HG03469 (cell line): ENCODE measurements around the gene IMPDH1.

Source experiments
- ATAC-seq: cut with Tn5 transposase; IDR thresholded peaks from one replicate; pipeline ENCODE4 v1.9.1; 2021; ENCODE audit warnings: mild to moderate bottlenecking, moderate library complexity, moderate number of reproducible peaks; ENCODE audit not compliant: unreplicated experiment

Gene IMPDH1

GRCh38 chr7:128389618-128390329 lies 20.0 kb downstream of the IMPDH1 start:
- ATAC-seq, result no peak

GRCh38 chr7:128389085-128389617 lies 20.6 kb downstream of the IMPDH1 start:
- ATAC-seq, result no peak

DNA sequence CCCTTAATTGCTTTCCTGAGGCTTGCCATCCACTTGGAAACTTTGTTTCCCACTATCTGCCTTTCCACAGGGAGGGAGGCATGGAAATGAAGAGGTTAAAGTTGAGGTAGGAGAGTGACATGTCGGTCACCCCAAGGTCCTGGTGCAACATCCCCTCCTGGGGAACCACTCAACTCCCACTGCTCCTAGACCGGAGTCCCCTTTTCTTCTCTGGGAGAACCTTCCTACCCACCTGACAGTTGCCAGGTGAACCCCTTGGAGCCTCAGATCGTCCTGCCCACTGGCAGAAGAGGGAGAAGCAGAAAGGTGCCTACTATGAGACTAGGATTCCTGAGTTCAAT lies 21.7 kb downstream of the IMPDH1 start:
- no peak for ATAC-seq

DNA sequence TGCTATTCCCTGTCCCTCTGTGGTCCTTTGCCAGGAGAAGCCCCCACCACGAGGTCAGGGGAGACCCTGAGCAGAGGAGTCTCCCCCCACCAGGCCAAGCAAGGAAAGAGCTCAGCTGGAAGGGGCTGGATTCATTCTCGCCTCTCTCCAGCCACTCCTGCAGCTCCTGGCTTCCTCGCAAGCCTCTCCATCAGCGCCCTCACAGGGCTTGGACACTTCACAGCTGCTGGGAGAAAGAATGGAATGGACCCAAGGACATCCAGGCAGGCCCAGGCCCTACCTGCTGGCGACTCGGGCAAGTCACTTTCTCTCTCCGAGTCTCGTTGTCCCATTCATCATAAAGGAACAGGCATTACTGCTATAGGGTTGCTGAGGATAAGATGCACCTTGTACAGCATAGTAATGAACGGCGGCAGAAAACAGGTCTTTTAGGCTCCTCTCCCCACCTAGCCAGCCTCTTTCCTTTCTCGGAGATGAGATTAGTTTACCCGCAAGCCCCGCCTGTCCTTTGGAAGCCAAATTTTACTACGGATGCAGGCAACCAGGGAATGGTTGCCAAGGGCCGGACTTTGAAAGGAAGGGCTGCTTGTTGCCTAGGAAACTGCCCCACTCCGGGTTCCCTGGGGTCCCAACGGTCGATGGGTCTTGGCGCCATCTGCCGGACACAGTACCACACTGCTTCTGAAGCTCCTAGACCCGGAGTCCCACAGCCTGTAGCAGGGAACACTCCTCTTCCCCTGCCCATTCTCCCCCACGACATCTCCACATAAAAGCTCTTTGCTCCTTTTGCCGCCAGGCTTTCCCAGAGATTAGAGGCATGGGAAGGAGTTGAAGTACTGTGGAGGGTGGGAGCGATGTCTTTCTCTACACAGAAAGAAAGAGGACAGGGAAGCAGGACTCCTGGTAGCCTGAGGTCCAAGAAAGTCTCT lies 22.3 kb downstream of the IMPDH1 start:
- peak; percentile 55 for ATAC-seq

GRCh38 chr7:128385988-128386925 lies 23.5 kb downstream of the IMPDH1 start:
- no peak for ATAC-seq

GRCh38 chr7:128384726-128385125 lies 25.1 kb downstream of the IMPDH1 start:
- no peak for ATAC-seq

DNA sequence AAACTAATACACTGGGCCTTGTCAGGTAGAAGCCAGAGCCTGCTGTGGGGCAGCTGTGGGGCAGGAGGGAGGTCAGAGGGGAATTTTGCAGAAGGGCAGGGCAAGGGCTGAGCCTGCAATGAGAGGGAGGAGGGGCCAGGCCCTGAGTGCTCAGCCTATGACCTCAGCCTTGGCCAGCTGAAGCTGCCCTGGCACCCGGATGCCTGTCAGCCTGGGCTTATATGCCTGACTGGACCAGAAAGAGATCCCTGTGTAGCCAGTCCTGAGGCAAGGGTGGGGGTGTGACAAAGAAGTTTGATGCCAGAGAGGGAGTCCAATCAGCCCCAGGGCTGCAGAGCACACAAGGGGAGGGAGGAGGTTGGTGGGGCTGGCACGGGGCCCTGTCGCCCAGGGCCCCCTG lies 26.0 kb downstream of the IMPDH1 start:
- ATAC-seq, result no peak

DNA sequence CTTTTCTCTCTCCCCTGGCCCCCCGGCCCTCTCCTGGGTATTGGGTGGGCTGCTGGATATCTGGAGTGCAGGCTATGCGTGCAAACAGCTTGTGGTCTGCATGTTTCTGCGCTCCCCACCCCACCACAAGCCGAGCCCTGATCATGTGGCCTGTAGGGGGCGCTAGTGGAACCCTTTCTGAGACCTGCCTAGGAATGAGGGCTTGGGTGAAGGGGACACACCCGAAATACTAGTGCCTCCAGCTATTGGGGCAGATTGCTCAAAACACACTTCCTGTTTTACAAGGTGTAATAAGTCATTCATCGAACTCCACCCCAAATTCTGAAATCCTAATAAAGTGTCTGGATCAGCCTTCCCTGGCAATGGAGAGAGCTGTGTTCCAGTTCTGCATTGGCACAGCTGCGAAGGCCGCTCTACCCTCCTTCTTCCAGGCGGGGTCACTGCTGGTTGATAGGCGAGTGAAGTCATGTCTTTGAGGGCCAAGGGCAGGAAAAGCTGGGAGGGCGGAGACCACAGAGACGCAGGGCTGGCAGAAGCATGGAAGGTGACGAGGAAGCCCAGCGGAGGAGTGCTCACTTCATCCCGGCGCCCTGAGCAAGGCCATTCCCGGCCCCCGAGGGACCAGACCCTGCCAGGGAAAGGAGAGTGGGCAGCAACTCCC lies 28.5 kb downstream of the IMPDH1 start:
- no peak for ATAC-seq

GRCh38 chr7:128380483-128381106 lies 29.2 kb downstream of the IMPDH1 start:
- ATAC-seq, result no peak

GRCh38 chr7:128379900-128380479 lies 29.8 kb downstream of the IMPDH1 start:
- ATAC-seq, result no peak

GRCh38 chr7:128378637-128379036 lies 31.1 kb downstream of the IMPDH1 start:
- ATAC-seq, result no peak

DNA sequence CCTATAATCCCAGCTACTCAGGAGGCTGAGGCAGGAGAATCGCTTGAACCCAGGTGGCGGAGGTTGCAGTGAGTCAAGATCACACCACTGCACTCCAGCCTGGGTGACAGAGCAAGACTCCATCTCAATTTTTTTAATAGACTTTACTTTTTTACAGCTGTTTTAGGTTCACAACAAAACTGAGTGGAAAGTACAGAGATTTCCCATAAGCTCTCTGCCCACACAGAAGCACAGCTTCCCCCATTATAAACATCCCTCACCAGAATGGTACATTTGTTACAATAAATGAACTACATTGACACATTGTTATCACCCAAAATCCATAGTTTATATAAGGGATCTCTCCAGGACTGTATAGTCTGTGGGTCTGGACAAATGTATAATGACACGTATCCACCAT lies 33.7 kb downstream of the IMPDH1 start:
- no peak for ATAC-seq

- no peak for ATAC-seq
Measured at GRCh38 chr7:128374041-128374440, 35.7 kb downstream of the IMPDH1 start.

DNA sequence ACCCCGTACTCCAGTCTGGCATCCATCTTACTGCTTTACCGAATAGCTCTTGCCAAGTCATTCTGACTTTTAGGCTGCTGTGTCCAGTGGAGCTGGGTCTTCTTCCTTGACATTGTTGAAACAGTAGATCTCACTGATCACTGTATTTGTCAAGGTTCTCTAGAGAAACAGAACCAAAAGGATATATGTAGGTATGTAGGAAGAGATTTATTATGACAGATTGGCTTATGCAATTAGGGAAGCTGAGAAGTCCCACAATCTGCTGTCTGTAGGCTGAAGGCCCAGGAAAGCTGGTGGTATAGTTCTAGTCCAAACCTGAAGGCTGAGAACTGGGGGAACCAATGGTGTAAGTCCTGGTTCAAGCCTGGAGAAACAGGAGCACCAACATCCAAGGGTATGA lies 36.2 kb downstream of the IMPDH1 start:
- no peak for ATAC-seq

DNA sequence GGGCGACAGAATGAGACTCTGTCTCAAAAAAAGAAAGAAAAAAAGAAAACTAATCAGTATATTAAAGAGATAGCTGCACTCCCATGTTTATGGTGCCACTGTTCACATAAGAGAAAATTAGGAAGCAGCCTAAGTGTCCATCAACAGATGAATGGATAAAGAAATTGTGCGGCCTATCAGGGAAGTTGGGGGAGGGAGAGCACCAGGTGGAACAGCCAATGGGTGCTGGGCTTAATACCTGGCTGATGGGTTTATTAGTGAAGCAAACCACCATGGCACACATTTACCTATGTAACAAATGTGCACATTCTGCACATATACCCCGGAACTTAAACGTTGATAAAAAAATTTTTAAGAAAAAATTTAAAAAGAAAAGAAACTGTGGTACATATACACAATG lies 39.3 kb downstream of the IMPDH1 start:
- ATAC-seq, result no peak

DNA sequence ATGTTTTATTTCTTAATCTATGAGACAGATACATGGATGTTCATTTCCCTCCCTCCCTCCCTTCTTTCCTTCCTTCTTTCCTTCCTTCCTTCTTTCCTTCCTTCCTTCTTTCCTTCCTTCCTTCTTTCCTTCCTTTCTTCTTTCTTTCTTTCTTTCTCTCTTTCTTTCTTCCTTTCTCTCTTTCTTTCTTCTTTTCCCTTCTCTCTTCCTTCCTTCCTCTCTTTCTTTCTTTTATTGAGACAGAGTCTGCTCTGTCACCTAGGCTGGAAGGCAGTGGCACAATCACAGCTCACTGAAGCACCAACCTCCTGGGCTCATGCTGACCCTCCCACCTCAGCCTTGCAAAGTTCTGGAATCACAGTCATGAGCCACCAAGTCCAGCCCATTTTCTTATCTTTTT lies 42.8 kb downstream of the IMPDH1 start:
- ATAC-seq, result no peak

- ATAC-seq, result no peak
Measured at GRCh38 chr7:128366300-128366699, 43.5 kb downstream of the IMPDH1 start.

DNA sequence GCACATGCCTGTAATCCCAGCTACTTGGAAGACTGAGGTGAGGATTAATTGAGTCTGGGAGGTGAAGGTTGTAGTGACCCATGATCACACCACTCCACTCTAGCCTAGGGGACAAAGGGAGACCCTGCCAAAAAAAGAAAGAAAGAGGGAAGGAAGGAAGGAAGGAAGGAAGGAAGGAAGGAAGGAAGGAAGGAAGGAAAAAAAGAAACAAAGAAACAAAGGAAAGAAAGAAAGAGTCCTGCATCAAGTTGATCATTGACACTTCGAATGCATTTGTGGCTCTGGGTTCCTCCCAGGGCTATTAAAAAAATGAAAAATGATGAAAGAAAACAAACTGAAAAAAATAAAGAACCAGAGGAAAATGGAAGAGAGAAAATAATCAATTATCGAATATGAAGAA lies 44.4 kb downstream of the IMPDH1 start:
- no peak for ATAC-seq

- no peak for ATAC-seq
Measured at GRCh38 chr7:128364166-128364870, 45.5 kb downstream of the IMPDH1 start.
